Upper lobe of right lung (tissue), 1 donor: ENCODE measurements around the gene PLXNA2. TPM values are rescaled to one million over a fixed set of nuclear protein-coding genes. Genes with fewer than 3 reads are reported as not detected.

Experiments
- ATAC-seq: fragments of 200-7000 bp; cut with Tn5 transposase; one replicate; pipeline ENCODE4 v1.9.1; 2020; ENCODE audit warnings: mild to moderate bottlenecking, moderate library complexity
- DNase-seq: peaks from one replicate; pipeline ENCODE4 v3.0.0-alpha.2; 2020
- H3K27ac ChIP-seq: fragments of 200-600 bp; one replicate; pipeline ENCODE4 v1.8.0; 2022
- H3K27me3 ChIP-seq: fragments of 200-600 bp; one replicate; pipeline ENCODE4 v1.8.0; 2022; ENCODE audit warnings: mild to moderate bottlenecking
- H3K36me3 ChIP-seq: fragments of 200-600 bp; one replicate; pipeline ENCODE4 v1.8.0; 2022
- H3K4me1 ChIP-seq: fragments of 200-600 bp; one replicate; pipeline ENCODE4 v1.8.0; 2022
- H3K4me3 ChIP-seq: fragments of 200-600 bp; one replicate; pipeline ENCODE4 v1.8.0; 2022; ENCODE audit warnings: mild to moderate bottlenecking
- H3K9me3 ChIP-seq: fragments of 200-600 bp; one replicate; pipeline ENCODE4 v1.8.0; 2022
- intact Hi-C: fragments of 100-400 bp; cut with DNase I; formaldehyde crosslinking; loops from one replicate; pipeline ENCODE4 v1.11.0; 2022
- total RNA-seq: library from RNA; stranded (reverse); fragmentation: NEBNext Ultra II Directional; extraction: Animal tissue kit (Norgen Biotek cat#: 25700); gene quantifications from one replicate; pipeline ENCODE4 v1.2.1, GENCODE V29; 2021
- TF ChIP-seq, protein P1 (sequence below): fragments of 200-600 bp; IDR thresholded peaks from one replicate; pipeline ENCODE4 v1.8.0; 2022; ENCODE audit warnings: antibody characterized with exemption
- donor health status: DM: no; HTN: yes; CAD: no; lungs with severe emphysema.

The PLXNA2 gene
- total RNA-seq, 1 donor from 2014 or later = 98.5 TPM

DNA sequence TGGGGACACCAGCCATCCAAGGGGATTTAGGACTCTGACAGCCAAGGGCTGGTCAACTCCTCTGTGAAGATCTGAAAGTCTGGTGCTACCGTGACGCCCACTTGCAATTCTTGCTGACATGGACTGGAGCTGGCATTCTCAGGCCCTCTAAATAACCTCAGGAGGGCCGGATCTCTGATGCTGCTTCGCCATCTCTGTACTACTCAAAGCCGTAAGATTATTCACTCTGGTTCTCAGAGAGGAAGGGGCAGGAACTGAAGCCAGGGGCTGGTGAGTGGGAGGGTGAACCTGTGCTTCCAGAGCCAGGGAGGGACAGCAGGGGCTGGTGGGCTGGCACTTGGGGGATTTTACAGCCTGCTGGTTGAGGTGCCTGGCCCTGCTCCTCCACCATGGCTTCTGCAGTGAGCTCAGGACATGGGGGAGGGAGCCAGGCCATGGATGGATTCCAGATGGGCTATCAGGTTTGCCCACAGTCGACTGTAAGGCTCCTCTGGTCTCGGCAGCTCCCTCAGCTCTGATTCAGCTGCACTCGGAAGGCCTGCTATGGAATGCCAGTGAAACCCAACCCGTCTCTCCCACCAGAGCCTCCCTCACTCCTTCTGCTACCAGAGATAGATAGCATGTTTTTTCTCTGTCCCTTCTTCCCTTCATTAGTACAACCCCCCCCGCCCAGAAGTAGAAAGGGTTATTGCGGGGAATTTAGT, 84.5 kb downstream of the PLXNA2 start:
- Histone ChIP-seq H3K27ac (peak overlapping the region; percentile 51), H3K9me3 (no peaks in the 10 kb centered on the region), H3K36me3 (no peaks in the 10 kb centered on the region), H3K4me1 (peaks cover 68% of the 10 kb centered on the region), H3K4me3 (no peak overlapping the region), H3K27me3 (no peaks in the 10 kb centered on the region)
- ATAC-seq (no peak), DNase-seq (no peak)
- intact Hi-C loops = no loop called here
- TF ChIP-seq, protein P1, sequence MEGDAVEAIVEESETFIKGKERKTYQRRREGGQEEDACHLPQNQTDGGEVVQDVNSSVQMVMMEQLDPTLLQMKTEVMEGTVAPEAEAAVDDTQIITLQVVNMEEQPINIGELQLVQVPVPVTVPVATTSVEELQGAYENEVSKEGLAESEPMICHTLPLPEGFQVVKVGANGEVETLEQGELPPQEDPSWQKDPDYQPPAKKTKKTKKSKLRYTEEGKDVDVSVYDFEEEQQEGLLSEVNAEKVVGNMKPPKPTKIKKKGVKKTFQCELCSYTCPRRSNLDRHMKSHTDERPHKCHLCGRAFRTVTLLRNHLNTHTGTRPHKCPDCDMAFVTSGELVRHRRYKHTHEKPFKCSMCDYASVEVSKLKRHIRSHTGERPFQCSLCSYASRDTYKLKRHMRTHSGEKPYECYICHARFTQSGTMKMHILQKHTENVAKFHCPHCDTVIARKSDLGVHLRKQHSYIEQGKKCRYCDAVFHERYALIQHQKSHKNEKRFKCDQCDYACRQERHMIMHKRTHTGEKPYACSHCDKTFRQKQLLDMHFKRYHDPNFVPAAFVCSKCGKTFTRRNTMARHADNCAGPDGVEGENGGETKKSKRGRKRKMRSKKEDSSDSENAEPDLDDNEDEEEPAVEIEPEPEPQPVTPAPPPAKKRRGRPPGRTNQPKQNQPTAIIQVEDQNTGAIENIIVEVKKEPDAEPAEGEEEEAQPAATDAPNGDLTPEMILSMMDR = no peak

DNA sequence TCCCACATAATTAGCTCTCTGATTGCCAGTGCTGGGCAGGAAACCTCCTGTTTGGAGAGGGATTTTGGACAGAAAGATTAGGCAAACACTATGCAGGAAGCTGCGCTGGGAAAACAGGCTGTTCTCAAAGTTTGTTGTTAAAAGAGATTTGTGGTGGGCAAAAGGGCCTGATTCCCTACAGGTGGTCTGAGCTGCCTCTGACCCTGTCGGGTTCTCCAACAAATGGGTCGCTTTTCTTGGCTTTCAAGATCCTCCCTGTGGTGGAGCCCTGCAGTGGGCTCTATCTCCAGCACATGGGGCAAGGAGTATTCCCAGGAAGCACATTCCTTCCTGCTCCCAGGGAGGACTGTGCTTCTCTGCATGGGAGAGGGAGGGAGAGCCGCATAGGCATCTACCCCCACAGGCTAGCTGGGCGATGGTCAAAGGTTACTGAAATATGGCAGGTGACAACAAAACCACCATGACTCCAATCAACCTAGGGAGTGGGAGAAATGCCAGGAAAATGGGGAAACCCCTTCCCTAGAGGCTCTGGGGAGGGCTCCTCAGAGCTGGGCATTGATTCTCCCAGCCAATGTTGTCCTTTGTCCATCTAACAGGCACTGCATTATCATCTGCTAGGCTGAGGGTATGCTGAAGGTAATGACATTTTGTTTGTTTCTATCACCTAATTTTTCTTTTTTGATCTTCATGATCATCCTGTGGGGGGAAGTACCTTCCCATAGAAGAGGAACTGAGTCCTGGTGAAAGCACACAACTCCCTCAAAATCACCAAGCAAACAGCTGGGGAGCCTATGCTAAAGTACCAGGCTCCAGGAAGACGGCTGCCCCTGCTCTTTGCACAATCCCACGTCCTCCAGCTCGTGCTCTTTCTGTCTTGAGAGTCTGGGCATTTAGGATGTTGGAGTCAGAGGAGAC, 85.3 kb downstream of the PLXNA2 start:
- TF ChIP-seq, protein P1 = no peak
- H3K4me3 ChIP-seq = no peak overlapping the region
- no peaks in the 10 kb centered on the region for H3K27me3 ChIP-seq
- H3K27ac ChIP-seq = peak overlapping the region; percentile 51
- peaks cover 74% of the 10 kb centered on the region for H3K4me1 ChIP-seq
- no peaks in the 10 kb centered on the region for H3K9me3 ChIP-seq
- DNase-seq (no peak), ATAC-seq (no peak)
- no peaks in the 10 kb centered on the region for H3K36me3 ChIP-seq
- intact Hi-C loops = no loop called here

DNA sequence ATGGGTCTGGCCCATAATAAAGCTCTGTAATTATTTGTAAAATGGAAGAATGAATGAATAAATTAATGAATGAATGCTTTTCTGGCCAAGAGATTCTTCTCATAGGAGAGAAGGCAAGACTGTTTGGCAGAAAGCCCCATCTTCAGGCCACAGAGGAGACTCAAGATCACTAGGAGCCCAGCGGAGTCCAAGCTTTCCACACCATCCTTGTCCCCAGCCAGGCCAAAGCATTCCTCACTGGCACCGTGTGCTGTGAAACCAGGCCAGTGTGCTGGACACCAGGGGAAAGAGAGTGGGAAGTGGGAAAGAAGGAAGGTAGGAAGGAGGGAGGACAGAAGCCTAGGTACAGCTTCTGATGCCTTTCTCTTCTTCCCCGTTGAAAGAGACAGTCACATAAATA, 86.4 kb downstream of the PLXNA2 start:
- no peaks in the 10 kb centered on the region for H3K27me3 ChIP-seq
- H3K9me3 ChIP-seq = no peaks in the 10 kb centered on the region
- no peak for DNase-seq
- H3K4me1 ChIP-seq = peaks cover 82% of the 10 kb centered on the region
- intact Hi-C loops = no loop called here
- peak overlapping the region; percentile 51 for H3K27ac ChIP-seq
- H3K4me3 ChIP-seq = no peak overlapping the region
- no peaks in the 10 kb centered on the region for H3K36me3 ChIP-seq
- TF ChIP-seq, protein P1 = no peak
- no peak for ATAC-seq

DNA sequence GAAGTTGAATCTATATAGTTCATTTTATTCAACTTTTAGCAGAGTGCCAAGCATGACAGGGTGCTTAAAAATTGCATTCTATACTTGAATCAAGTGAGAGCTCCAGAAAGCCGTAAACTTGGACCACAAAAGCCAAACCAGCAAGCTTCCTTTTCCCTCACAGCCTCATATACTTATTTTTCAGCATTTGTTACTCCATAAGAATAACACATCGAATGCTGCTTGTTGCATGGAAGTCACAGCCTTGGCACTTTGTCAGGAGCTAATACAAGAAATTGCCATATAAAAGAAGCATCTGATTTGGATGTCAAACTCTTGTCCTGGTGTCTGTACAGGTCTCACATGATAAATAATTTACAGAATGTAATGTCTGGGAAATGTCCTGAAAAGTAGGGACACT, 87.4 kb downstream of the PLXNA2 start:
- intact Hi-C loops = no loop called here

DNA sequence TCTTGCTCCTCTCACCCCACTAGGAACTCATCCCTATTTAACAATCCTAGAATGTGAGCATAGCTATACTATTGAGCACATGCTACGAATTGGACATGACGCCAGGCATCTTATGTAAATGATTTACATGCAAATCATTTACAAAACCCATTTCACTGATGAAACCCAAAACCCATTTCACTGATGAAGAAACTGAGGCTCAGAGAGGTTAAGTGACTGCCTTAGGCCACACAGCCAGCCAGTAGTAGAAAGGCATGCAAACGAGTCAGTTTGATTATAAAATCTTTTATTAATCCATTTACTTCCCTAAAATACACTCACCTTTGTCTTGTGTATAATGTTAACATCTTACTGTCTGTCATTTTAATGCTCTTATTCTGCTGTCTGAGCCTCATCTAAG, 87.9 kb downstream of the PLXNA2 start:
- Histone ChIP-seq H3K4me1 (peaks cover 68% of the 10 kb centered on the region), H3K36me3 (no peaks in the 10 kb centered on the region), H3K27me3 (no peaks in the 10 kb centered on the region), H3K4me3 (no peak overlapping the region), H3K27ac (no peak overlapping the region), H3K9me3 (no peaks in the 10 kb centered on the region)
- ATAC-seq (no peak), DNase-seq (no peak)
- intact Hi-C loops = no loop called here
- TF ChIP-seq, protein P1 = no peak

More for the DNA sequence above, 87.4 kb downstream of the PLXNA2 start:
- H3K27me3 ChIP-seq = no peaks in the 10 kb centered on the region
- TF ChIP-seq, protein P1 = no peak
- ATAC-seq = no peak
- H3K27ac ChIP-seq = no peak overlapping the region
- no peak for DNase-seq
- no peak overlapping the region for H3K4me3 ChIP-seq
- no peaks in the 10 kb centered on the region for H3K9me3 ChIP-seq
- H3K4me1 ChIP-seq = peaks cover 73% of the 10 kb centered on the region
- no peaks in the 10 kb centered on the region for H3K36me3 ChIP-seq
